ENCODE results near the gene SLC35F1.

Gene SLC35F1

GRCh38 chr6:118306392-118307238 lies 399.6 kb downstream of the SLC35F1 start:
- Histone ChIP-seq H3K4me1 (ENCODE audit: control insufficient read depth, insufficient read depth, low read length) (peaks cover 4% of the 10 kb centered on the region; the same call in 1 of the 2 replicates), H3K9me3 (ENCODE audit: control insufficient read depth, insufficient read depth, low read depth, low read length) (no peaks in the 10 kb centered on the region), H3K4me3 (ENCODE audit: low read depth, low read length) (no peak overlapping the region), H3K36me3 (ENCODE audit: control insufficient read depth in 2 of 2, insufficient read depth in 1 of 2, low read length in 2 of 2) (no peaks in the 10 kb centered on the region), H3K27ac (ENCODE audit: extremely low read depth, low read depth, low read length) (no peak overlapping the region)
- no peak for TF ChIP-seq ZNF266 (tag by site-specific recombination; IDR thresholded peaks at IDR 0.05; ENCODE audit: low read depth)
- no peak for TF ChIP-seq ZNF548 (tag by site-specific recombination; IDR thresholded peaks at IDR 0.05)
- no peak for TF ChIP-seq YY2 (tag by site-specific recombination; IDR thresholded peaks at IDR 0.05)
- TF ChIP-seq ZNF449 (tag by site-specific recombination; IDR thresholded peaks at IDR 0.05) = no peak
- no peak for TF ChIP-seq ZNF768 (tag by site-specific recombination; IDR thresholded peaks at IDR 0.05)
- no peak for TF ChIP-seq ZNF558 (tag by site-specific recombination; IDR thresholded peaks at IDR 0.05)
- TF ChIP-seq ZNF701 (tag by site-specific recombination; IDR thresholded peaks at IDR 0.05) = no peak
- TF ChIP-seq ZNF514 (tag by site-specific recombination; IDR thresholded peaks at IDR 0.05) = no peak
- no peak for TF ChIP-seq ZNF560 (tag by site-specific recombination; IDR thresholded peaks at IDR 0.05; ENCODE audit: borderline replicate concordance)
- no peak for TF ChIP-seq MYNN (tag by site-specific recombination; IDR thresholded peaks at IDR 0.05; ENCODE audit: borderline replicate concordance)
- no peak for TF ChIP-seq KLF8 (tag by site-specific recombination; IDR thresholded peaks at IDR 0.05)
- no peak for TF ChIP-seq MEIS1 (CRISPR knock-in tag; IDR thresholded peaks at IDR 0.05; ENCODE audit: borderline replicate concordance)
- no peak for TF ChIP-seq ZNF394 (tag by site-specific recombination; IDR thresholded peaks at IDR 0.05; ENCODE audit: borderline replicate concordance)
- TF ChIP-seq GLIS1 (tag by site-specific recombination; IDR thresholded peaks at IDR 0.05) = no peak
- TF ChIP-seq, protein P1, sequence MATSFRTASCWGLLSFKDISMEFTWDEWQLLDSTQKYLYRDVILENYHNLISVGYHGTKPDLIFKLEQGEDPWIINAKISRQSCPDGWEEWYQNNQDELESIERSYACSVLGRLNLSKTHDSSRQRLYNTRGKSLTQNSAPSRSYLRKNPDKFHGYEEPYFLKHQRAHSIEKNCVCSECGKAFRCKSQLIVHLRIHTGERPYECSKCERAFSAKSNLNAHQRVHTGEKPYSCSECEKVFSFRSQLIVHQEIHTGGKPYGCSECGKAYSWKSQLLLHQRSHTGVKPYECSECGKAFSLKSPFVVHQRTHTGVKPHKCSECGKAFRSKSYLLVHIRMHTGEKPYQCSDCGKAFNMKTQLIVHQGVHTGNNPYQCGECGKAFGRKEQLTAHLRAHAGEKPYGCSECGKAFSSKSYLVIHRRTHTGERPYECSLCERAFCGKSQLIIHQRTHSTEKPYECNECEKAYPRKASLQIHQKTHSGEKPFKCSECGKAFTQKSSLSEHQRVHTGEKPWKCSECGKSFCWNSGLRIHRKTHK (tag by site-specific recombination; IDR thresholded peaks at IDR 0.05) = no peak
- no peak for TF ChIP-seq TCF7L2 (IDR thresholded peaks at IDR 0.05; ENCODE audit: borderline replicate concordance, low read depth, low read length)
- TF ChIP-seq ZNF791 (tag by site-specific recombination; IDR thresholded peaks at IDR 0.05) = no peak
- ChIA-PET POLR2A (no interaction called here), CTCF (no interaction called here)

DNA sequence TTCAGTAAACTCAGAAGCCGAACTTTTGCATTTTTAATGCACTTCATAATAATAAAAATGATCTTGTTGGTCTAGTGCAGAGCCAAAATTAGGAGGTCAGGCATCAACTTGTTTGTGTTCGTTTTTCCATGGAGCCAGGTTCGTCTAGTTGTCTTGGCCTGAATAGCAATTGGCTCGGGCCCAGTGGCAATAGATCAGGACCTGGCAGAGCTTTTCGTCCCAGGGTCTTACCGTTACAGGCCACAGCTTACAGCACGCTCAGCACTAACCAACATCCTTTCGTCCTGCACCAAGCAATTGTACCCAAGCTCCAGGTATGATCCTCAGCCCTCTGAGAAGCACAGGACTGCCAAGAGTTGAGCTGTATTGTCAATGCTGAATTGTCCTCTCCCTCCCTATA lies 400.5 kb downstream of the SLC35F1 start:
- ChIA-PET CTCF (no interaction called here), POLR2A (no interaction called here)
- TF ChIP-seq ZNF624 (tag by site-specific recombination; IDR thresholded peaks at IDR 0.05) (no peak), ZNF121 (tag by site-specific recombination; IDR thresholded peaks at IDR 0.05) (no peak), ZNF202 (tag by site-specific recombination; IDR thresholded peaks at IDR 0.05; ENCODE audit: borderline replicate concordance) (no peak), ZBTB48 (tag by site-specific recombination; IDR thresholded peaks at IDR 0.05) (no peak), ZNF610 (tag by site-specific recombination; IDR thresholded peaks at IDR 0.05; ENCODE audit: borderline replicate concordance) (no peak), ZNF146 (tag by site-specific recombination; IDR thresholded peaks at IDR 0.05) (no peak), ZNF362 (tag by site-specific recombination; IDR thresholded peaks at IDR 0.05) (no peak), MEIS1 (CRISPR knock-in tag; IDR thresholded peaks at IDR 0.05; ENCODE audit: borderline replicate concordance) (no peak)
- Histone ChIP-seq H3K27ac (ENCODE audit: extremely low read depth, low read depth, low read length) (no peak overlapping the region), H3K4me3 (ENCODE audit: low read depth, low read length) (no peak overlapping the region), H3K36me3 (ENCODE audit: control insufficient read depth in 2 of 2, insufficient read depth in 1 of 2, low read length in 2 of 2) (no peaks in the 10 kb centered on the region), H3K9me3 (ENCODE audit: control insufficient read depth, insufficient read depth, low read depth, low read length) (no peaks in the 10 kb centered on the region), H3K4me1 (ENCODE audit: control insufficient read depth, insufficient read depth, low read length) (peaks cover 4% of the 10 kb centered on the region; the same call in 1 of the 2 replicates)
